Measurements from ENCODE around the gene ITGB2. TPM values are rescaled to one million over a fixed set of nuclear protein-coding genes. Genes with fewer than 3 reads are reported as not detected.

ITGB2 gene
- total and polyA plus RNA-seq, 12 donors: 6.3 to 249 (median 98.9) TPM

GRCh38 chr21:44931501-44932407 is 11.1 kb upstream of the ITGB2 start:
- 1 to 2% (median 1%) methylated on average over 24 to 78 of the region's 78 CpGs for WGBS, 4 donors
- peak overlapping the region in 2 of 4 donors; percentile 19 to 48 for H3K4me3 ChIP-seq
- DNase-seq: no peak
- intact Hi-C loops (cut with DNase I): loop anchor here (2.0 to 5.0 kb wide), 2 partner anchors 34 to 35 kb away; no protein-coding TSS in a partner anchor
- no peaks in the 10 kb centered on the region for H3K36me3 ChIP-seq (replicated peaks in 1 of 2)
- no peaks in the 10 kb centered on the region for H3K9me3 ChIP-seq (replicated peaks in 1 of 3)
- H3K27me3 ChIP-seq: peaks cover 14% of the 10 kb centered on the region
- peaks cover 17 to 28% of the 10 kb centered on the region in 2 donors for H3K4me1 ChIP-seq (replicated peaks in 1 of 2)
- peak overlapping the region in 1 of 5 donors; percentile 42 for H3K27ac ChIP-seq
- TF ChIP-seq CTCF (IDR thresholded peaks at IDR 0.05): no peak
- TF ChIP-seq POLR2A (IDR thresholded peaks at IDR 0.05): no peak

GRCh38 chr21:44931137-44931500 is 10.4 kb upstream of the ITGB2 start:
- Histone ChIP-seq H3K4me3 (peak overlapping the region in 1 of 4 donors; percentile 48), H3K9me3 (replicated peaks in 1 of 3) (no peaks in the 10 kb centered on the region), H3K27me3 (peaks cover 20% of the 10 kb centered on the region), H3K4me1 (replicated peaks in 1 of 2) (peaks cover 17 to 28% of the 10 kb centered on the region in 2 donors), H3K36me3 (replicated peaks in 1 of 2) (no peaks in the 10 kb centered on the region), H3K27ac (peak overlapping the region in 2 of 5 donors; percentile 12 to 42)
- no peak for TF ChIP-seq POLR2A (IDR thresholded peaks at IDR 0.05)
- no peak for TF ChIP-seq CTCF (IDR thresholded peaks at IDR 0.05)
- intact Hi-C loops (cut with DNase I): loop anchor here (2.0 to 5.0 kb wide), 2 partner anchors 34 kb away; no protein-coding TSS in a partner anchor
- peak in 3 of 7 donors; percentile 38 to 67 (median 54) for DNase-seq
- WGBS, 4 donors: 3 to 5% (median 3%) methylated on average over 14 to 19 of the region's 19 CpGs

GRCh38 chr21:44930543-44930981 is 9.9 kb upstream of the ITGB2 start:
- Histone ChIP-seq H3K27ac (peak overlapping the region in 2 of 5 donors; percentile 12 to 42), H3K4me1 (replicated peaks in 1 of 2) (peaks cover 17 to 28% of the 10 kb centered on the region in 2 donors), H3K27me3 (peaks cover 21% of the 10 kb centered on the region), H3K4me3 (no peak overlapping the region), H3K9me3 (replicated peaks in 1 of 3) (no peaks in the 10 kb centered on the region), H3K36me3 (replicated peaks in 1 of 2) (no peaks in the 10 kb centered on the region)
- 31 to 37% (median 35%) methylated on average over 12 of the region's 12 CpGs for WGBS, 4 donors
- intact Hi-C loops (cut with DNase I): loop anchor here (2.0 to 5.0 kb wide), 2 partner anchors 33 to 34 kb away; no protein-coding TSS in a partner anchor
- TF ChIP-seq POLR2A (IDR thresholded peaks at IDR 0.05) (no peak), CTCF (IDR thresholded peaks at IDR 0.05) (no peak)
- DNase-seq: no peak

- H3K27me3 ChIP-seq: peaks cover 21% of the 10 kb centered on the region
- H3K9me3 ChIP-seq (replicated peaks in 1 of 3): no peaks in the 10 kb centered on the region
- no peak overlapping the region for H3K4me3 ChIP-seq
- H3K4me1 ChIP-seq (replicated peaks in 1 of 2): peaks cover 17 to 28% of the 10 kb centered on the region in 2 donors
- WGBS, 4 donors: 54 to 69% (median 62%) methylated on average over 8 to 9 of the region's 9 CpGs
- intact Hi-C loops (cut with DNase I): loop anchor here (2.0 to 5.0 kb wide), 2 partner anchors 33 kb away; no protein-coding TSS in a partner anchor
- TF ChIP-seq CTCF (IDR thresholded peaks at IDR 0.05) (no peak), POLR2A (IDR thresholded peaks at IDR 0.05) (no peak)
- DNase-seq: no peak
- no peak overlapping the region for H3K27ac ChIP-seq
- H3K36me3 ChIP-seq (replicated peaks in 1 of 2): no peaks in the 10 kb centered on the region
Observed at GRCh38 chr21:44929799-44930542, 9.3 kb upstream of the ITGB2 start.
